GM12878 (cell line): ENCODE measurements around the gene ZNF283. TPM values are rescaled to one million over a fixed set of nuclear protein-coding genes. Genes with fewer than 3 reads are reported as not detected.

Source experiments
- BACH1 ChIP-seq: fragments of 450-650 bp; IDR thresholded peaks from 2 replicates; pipeline ENCODE4 v1.6.1; 2017; ENCODE audit warnings: mild to moderate bottlenecking, borderline replicate concordance
- BCL11A ChIP-seq: IDR thresholded peaks from 2 replicates; pipeline ENCODE4 v1.6.1; 2011; ENCODE audit warnings: low read depth, low read length
- BHLHE40 ChIP-seq, 2 experiments: fragments of 450-650 bp in 1 of 2; IDR thresholded peaks; 2 replicates each; pipeline ENCODE4 v1.6.1; 2011 to 2017; ENCODE audit warnings: low read depth in 2 of 2, borderline replicate concordance in 1 of 2, improper control_type of control experiment in 1 of 2, low read length in 1 of 2, mild to moderate bottlenecking in 1 of 2
- EP300 ChIP-seq, 2 experiments: fragments of 150-350 bp in 1 of 2; IDR thresholded peaks; 2 replicates each; pipeline ENCODE4 v1.6.1; 2011 to 2012; ENCODE audit warnings: low read depth in 2 of 2, low read length in 2 of 2, borderline replicate concordance in 1 of 2, improper control_type of control experiment in 1 of 2, inconsistent platforms in 1 of 2; ENCODE audit not compliant: control insufficient read depth in 1 of 2
- GATAD2B ChIP-seq: fragments of 450-650 bp; conservative IDR thresholded peaks from 2 replicates; pipeline ENCODE4 v1.6.1; 2017; ENCODE audit warnings: low read depth, mild to moderate bottlenecking, moderate library complexity
- IKZF2 ChIP-seq, 2 experiments: fragments of 450-650 bp; IDR thresholded peaks; 2 replicates each; pipeline ENCODE4 v1.6.1; 2017; ENCODE audit warnings: mild to moderate bottlenecking in 2 of 2, moderate library complexity in 2 of 2
- IRF4 ChIP-seq: IDR thresholded peaks from 2 replicates; pipeline ENCODE4 v1.6.1; 2011; ENCODE audit warnings: low read depth, low read length
- JUND ChIP-seq: IDR thresholded peaks from 2 replicates; pipeline ENCODE4 v1.6.1; 2012; ENCODE audit warnings: low read depth, mild to moderate bottlenecking, low read length, improper control_type of control experiment, moderate library complexity
- MEF2B ChIP-seq: fragments of 450-650 bp; IDR thresholded peaks from 2 replicates; pipeline ENCODE4 v1.6.1; 2018; ENCODE audit warnings: mild to moderate bottlenecking, moderate library complexity; ENCODE audit not compliant: partially characterized antibody, poor library complexity, severe bottlenecking
- MTA2 ChIP-seq: fragments of 450-650 bp; IDR thresholded peaks from 2 replicates; pipeline ENCODE4 v1.6.1; 2016; ENCODE audit warnings: low read depth, mild to moderate bottlenecking, moderate library complexity
- NR2F1 ChIP-seq: fragments of 450-650 bp; conservative IDR thresholded peaks from 2 replicates; pipeline ENCODE4 v1.6.1; 2017; ENCODE audit warnings: mild to moderate bottlenecking
- PML ChIP-seq: IDR thresholded peaks from 2 replicates; pipeline ENCODE4 v1.6.1; 2012; ENCODE audit warnings: low read length, inconsistent platforms
- SMARCA5 ChIP-seq: fragments of 450-650 bp; IDR thresholded peaks from 2 replicates; pipeline ENCODE4 v1.6.1; 2017; ENCODE audit warnings: mild to moderate bottlenecking
- ZNF207 ChIP-seq: fragments of 450-650 bp; IDR thresholded peaks from 2 replicates; pipeline ENCODE4 v1.6.1; 2014; ENCODE audit warnings: antibody characterized with exemption, mild to moderate bottlenecking, borderline replicate concordance
- polyA plus RNA-seq, 11 experiments: library from polyadenylated mRNA; depleted of rRNA in 4 of 11; unstranded in 6 of 11; stranded (reverse) in 5 of 11; fragments of >200 nt; fragmentation: Nextera tagmentation in 4 of 11; fragmentation: Illumina TruSeq in 1 of 11; extraction: Ambion mirVana in 4 of 11; extraction: Trizol in 1 of 11; gene quantifications; 1 replicate in 1 of 11; 2 replicates in 10 of 11; pipeline versions ENCODE4 v1.2.1 to v1.2.3, GENCODE V29; 2011 to 2016; ENCODE audit warnings: inconsistent platforms in 2 of 11, missing spikeins in 2 of 11, low read depth in 1 of 11
- total RNA-seq, 4 experiments: library from RNA; depleted of rRNA in 3 of 4; stranded (reverse); fragments of >200 nt in 3 of 4; fragmentation: Illumina TruSeq in 1 of 4; extraction: Trizol in 1 of 4; gene quantifications; 2 replicates each; pipeline versions ENCODE4 v1.2.1 to v1.2.3, GENCODE V29; 2013 to 2021
- TF ChIP-seq, protein P1 (sequence below): fragments of 450-650 bp; formaldehyde crosslinking; IDR thresholded peaks from 2 replicates; pipeline ENCODE4 v1.5.0; 2022; ENCODE audit warnings: mild to moderate bottlenecking, missing genetic modification characterization
- TF ChIP-seq, protein P2 (sequence below): IDR thresholded peaks from 2 replicates; pipeline ENCODE4 v1.6.1; 2011; ENCODE audit warnings: mild to moderate bottlenecking, low read depth, low read length, moderate library complexity; ENCODE audit not compliant: insufficient replicate concordance
- TF ChIP-seq, protein P3 (sequence below): IDR thresholded peaks from 2 replicates; pipeline ENCODE4 v1.6.1; 2012; ENCODE audit warnings: low read depth, low read length, improper control_type of control experiment
- TF ChIP-seq, protein P4 (sequence below): IDR thresholded peaks from 2 replicates; pipeline ENCODE4 v1.6.1; 2012; ENCODE audit warnings: low read depth, low read length, improper control_type of control experiment
- TF ChIP-seq, protein P5 (sequence below): fragments of 450-650 bp; IDR thresholded peaks from 2 replicates; pipeline ENCODE4 v1.6.1; 2016; ENCODE audit warnings: mild to moderate bottlenecking

ZNF283 gene
- total and polyA plus RNA-seq, 10 of the 15 experiments (the other 5 are each of a cell fraction or from before 2014, with no cell fraction given), result 2.2 to 7.8 (median 3.7) TPM

DNA sequence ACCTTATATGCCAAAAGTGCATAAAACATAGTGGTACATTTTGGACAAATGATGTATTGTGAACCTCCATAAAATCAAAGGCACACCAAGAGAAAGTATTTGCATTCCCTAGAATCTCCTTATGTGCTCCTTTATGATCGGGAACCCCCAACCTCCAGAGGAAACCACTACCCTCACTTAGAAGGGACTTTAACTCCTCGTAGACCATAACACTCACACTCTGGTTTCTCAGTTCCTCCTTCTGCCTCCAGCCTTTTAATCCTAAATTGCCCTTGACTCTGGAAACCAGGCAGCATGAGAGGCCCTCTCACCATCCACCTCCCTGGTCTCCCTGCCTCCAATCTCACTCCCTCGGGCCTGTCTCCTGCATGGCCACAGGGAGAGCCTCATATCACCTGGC, 36.5 kb upstream of the ZNF283 start (continued):
- TF ChIP-seq, protein P1, sequence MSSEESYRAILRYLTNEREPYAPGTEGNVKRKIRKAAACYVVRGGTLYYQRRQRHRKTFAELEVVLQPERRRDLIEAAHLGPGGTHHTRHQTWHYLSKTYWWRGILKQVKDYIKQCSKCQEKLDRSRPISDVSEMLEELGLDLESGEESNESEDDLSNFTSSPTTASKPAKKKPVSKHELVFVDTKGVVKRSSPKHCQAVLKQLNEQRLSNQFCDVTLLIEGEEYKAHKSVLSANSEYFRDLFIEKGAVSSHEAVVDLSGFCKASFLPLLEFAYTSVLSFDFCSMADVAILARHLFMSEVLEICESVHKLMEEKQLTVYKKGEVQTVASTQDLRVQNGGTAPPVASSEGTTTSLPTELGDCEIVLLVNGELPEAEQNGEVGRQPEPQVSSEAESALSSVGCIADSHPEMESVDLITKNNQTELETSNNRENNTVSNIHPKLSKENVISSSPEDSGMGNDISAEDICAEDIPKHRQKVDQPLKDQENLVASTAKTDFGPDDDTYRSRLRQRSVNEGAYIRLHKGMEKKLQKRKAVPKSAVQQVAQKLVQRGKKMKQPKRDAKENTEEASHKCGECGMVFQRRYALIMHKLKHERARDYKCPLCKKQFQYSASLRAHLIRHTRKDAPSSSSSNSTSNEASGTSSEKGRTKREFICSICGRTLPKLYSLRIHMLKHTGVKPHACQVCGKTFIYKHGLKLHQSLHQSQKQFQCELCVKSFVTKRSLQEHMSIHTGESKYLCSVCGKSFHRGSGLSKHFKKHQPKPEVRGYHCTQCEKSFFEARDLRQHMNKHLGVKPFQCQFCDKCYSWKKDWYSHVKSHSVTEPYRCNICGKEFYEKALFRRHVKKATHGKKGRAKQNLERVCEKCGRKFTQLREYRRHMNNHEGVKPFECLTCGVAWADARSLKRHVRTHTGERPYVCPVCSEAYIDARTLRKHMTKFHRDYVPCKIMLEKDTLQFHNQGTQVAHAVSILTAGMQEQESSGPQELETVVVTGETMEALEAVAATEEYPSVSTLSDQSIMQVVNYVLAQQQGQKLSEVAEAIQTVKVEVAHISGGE, result no peak
- TF ChIP-seq, protein P2, sequence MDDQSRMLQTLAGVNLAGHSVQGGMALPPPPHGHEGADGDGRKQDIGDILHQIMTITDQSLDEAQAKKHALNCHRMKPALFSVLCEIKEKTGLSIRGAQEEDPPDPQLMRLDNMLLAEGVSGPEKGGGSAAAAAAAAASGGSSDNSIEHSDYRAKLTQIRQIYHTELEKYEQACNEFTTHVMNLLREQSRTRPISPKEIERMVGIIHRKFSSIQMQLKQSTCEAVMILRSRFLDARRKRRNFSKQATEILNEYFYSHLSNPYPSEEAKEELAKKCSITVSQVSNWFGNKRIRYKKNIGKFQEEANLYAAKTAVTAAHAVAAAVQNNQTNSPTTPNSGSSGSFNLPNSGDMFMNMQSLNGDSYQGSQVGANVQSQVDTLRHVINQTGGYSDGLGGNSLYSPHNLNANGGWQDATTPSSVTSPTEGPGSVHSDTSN, result no peak
- peak in 1 of 2 experiments; percentile 27; a peak in 1 of 4 replicates for TF ChIP-seq BHLHE40 (IDR thresholded peaks at IDR 0.05; ENCODE audit: borderline replicate concordance in 1 of 2, low read depth in 2 of 2, low read length in 1 of 2)
- peak; percentile 98 to 99 for TF ChIP-seq IKZF2 (IDR thresholded peaks at IDR 0.05)
- TF ChIP-seq PML, result no peak
- peak; percentile 88 for TF ChIP-seq MTA2
- no peak for TF ChIP-seq SMARCA5
- 0 out of 2 replicates have a peak, but pooled peaks have one; percentile 10 for TF ChIP-seq NR2F1
- peak; percentile 64; the same call in 1 of the 2 replicates for TF ChIP-seq BACH1
- TF ChIP-seq IRF4, result peak; percentile 81
- TF ChIP-seq, protein P3, sequence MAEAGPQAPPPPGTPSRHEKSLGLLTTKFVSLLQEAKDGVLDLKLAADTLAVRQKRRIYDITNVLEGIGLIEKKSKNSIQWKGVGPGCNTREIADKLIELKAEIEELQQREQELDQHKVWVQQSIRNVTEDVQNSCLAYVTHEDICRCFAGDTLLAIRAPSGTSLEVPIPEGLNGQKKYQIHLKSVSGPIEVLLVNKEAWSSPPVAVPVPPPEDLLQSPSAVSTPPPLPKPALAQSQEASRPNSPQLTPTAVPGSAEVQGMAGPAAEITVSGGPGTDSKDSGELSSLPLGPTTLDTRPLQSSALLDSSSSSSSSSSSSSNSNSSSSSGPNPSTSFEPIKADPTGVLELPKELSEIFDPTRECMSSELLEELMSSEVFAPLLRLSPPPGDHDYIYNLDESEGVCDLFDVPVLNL, result no peak
- TF ChIP-seq BCL11A, result peak; percentile 69
- TF ChIP-seq MEF2B, result peak; percentile 18
- no peak for TF ChIP-seq ZNF207
- peak; percentile 70 for TF ChIP-seq GATAD2B
- TF ChIP-seq, protein P4, sequence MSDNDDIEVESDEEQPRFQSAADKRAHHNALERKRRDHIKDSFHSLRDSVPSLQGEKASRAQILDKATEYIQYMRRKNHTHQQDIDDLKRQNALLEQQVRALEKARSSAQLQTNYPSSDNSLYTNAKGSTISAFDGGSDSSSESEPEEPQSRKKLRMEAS, result no peak
- no peak for TF ChIP-seq JUND
- TF ChIP-seq, protein P5, sequence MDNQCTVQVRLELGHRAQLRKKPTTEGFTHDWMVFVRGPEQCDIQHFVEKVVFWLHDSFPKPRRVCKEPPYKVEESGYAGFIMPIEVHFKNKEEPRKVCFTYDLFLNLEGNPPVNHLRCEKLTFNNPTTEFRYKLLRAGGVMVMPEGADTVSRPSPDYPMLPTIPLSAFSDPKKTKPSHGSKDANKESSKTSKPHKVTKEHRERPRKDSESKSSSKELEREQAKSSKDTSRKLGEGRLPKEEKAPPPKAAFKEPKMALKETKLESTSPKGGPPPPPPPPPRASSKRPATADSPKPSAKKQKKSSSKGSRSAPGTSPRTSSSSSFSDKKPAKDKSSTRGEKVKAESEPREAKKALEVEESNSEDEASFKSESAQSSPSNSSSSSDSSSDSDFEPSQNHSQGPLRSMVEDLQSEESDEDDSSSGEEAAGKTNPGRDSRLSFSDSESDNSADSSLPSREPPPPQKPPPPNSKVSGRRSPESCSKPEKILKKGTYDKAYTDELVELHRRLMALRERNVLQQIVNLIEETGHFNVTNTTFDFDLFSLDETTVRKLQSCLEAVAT, result peak; percentile 61
- peak in 1 of 2 experiments; percentile 89; a peak in 3 of 4 replicates for TF ChIP-seq EP300 (IDR thresholded peaks at IDR 0.05; ENCODE audit: borderline replicate concordance in 1 of 2, control insufficient read depth in 1 of 2, low read depth in 2 of 2, low read length in 2 of 2)
